ENCODE data around the gene TAX1BP3. TPM values are rescaled to one million over a fixed set of nuclear protein-coding genes. Genes with fewer than 3 reads are reported as not detected.

Gene TAX1BP3
- total RNA-seq, 1 experiment from 2014 or later, result 76.3 TPM

DNA sequence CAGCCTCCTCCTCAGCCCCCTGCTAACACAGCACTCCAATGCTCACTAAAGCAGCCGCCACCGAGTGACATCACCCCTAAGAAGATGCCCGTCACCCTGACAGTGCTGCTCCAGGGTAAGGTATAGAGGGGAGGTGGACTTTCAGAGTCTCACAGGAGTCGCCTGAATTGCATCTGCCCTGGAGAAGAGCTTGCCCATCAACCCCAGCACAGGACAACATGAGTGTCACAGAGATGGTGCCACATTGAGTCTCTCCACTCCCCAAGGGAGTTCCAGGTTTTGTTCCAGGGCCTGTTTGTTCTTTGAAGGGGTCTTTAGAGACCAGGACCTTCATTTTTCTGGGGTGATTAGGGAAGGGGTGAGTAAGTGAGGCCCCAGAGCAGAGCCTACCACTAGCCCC, 29.8 kb upstream of the TAX1BP3 start:
- H2BK120ac ChIP-seq (ENCODE audit: low read depth, low read length, poor library complexity, severe bottlenecking), result no peak overlapping the region
- H3K18ac ChIP-seq (ENCODE audit: insufficient read length, low read depth, low read length), result no peak overlapping the region
- H3K56ac ChIP-seq (ENCODE audit: insufficient read length, low read depth, low read length), result no peak overlapping the region
- H2AK5ac ChIP-seq (ENCODE audit: insufficient read length, low read length), result no peak overlapping the region
- no peak overlapping the region for H2BK5ac ChIP-seq (ENCODE audit: insufficient read length, low read length)
- no peak overlapping the region for H4K8ac ChIP-seq (replicated peaks; ENCODE audit: insufficient read length, low read depth, low read length)
- H3K4me1 ChIP-seq (ENCODE audit: insufficient read depth, low read length), result no peaks in the 10 kb centered on the region
- H3K79me2 ChIP-seq (ENCODE audit: insufficient read depth, low read length), result no peaks in the 10 kb centered on the region
- H3K27me3 ChIP-seq (ENCODE audit: insufficient read depth, low read length), result no peaks in the 10 kb centered on the region
- peaks cover 4% of the 10 kb centered on the region for H3K23me2 ChIP-seq (ENCODE audit: insufficient read length, low read depth, low read length, poor library complexity, severe bottlenecking)
- Mint-ChIP-seq H3K4me1 (peaks cover 5 to 16% of the 10 kb centered on the region in 2 experiments), H3K36me3 (ENCODE audit: insufficient read depth in 1 of 3, low read depth in 3 of 3) (peaks cover 2 to 9% (median 4%) of the 10 kb centered on the region in 3 experiments; a peak in 4 of 7 replicates), H3K27ac (no peak overlapping the region), H3K27me3 (ENCODE audit: low read depth) (peaks cover 46% of the 10 kb centered on the region), H3K9me3 (peaks cover 0 to 3% of the 10 kb centered on the region in 2 experiments; a peak in 2 of 5 replicates), H3K4me3 (no peak overlapping the region)
- no peak overlapping the region for H3T11ph ChIP-seq (ENCODE audit: low read length)
- TF ChIP-seq, protein P1, sequence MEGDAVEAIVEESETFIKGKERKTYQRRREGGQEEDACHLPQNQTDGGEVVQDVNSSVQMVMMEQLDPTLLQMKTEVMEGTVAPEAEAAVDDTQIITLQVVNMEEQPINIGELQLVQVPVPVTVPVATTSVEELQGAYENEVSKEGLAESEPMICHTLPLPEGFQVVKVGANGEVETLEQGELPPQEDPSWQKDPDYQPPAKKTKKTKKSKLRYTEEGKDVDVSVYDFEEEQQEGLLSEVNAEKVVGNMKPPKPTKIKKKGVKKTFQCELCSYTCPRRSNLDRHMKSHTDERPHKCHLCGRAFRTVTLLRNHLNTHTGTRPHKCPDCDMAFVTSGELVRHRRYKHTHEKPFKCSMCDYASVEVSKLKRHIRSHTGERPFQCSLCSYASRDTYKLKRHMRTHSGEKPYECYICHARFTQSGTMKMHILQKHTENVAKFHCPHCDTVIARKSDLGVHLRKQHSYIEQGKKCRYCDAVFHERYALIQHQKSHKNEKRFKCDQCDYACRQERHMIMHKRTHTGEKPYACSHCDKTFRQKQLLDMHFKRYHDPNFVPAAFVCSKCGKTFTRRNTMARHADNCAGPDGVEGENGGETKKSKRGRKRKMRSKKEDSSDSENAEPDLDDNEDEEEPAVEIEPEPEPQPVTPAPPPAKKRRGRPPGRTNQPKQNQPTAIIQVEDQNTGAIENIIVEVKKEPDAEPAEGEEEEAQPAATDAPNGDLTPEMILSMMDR (conservative IDR thresholded peaks at IDR 0.05), result no peak
- no peak overlapping the region for H2BK20ac ChIP-seq (ENCODE audit: low read depth, low read length, poor library complexity, severe bottlenecking)
- no peak overlapping the region for H3K4me2 ChIP-seq (ENCODE audit: insufficient read depth, insufficient read length, low read length)
- no peak overlapping the region for H2BK12ac ChIP-seq (ENCODE audit: insufficient read length, low read depth, low read length)
- H3K4ac ChIP-seq (ENCODE audit: low read depth, low read length), result no peak overlapping the region
- no peaks in the 10 kb centered on the region for H4K20me1 ChIP-seq (ENCODE audit: control insufficient read depth, insufficient read depth, insufficient read length)
- no peaks in the 10 kb centered on the region for H3K79me1 ChIP-seq (ENCODE audit: insufficient read depth, low read depth, low read length, poor library complexity, severe bottlenecking)
- H2BK15ac ChIP-seq (ENCODE audit: low read depth, low read length), result no peak overlapping the region
- DNase-seq, result no peak
- H3K9ac ChIP-seq (ENCODE audit: extremely low read depth, insufficient read length, low read length), result no peak overlapping the region
- no peak overlapping the region for H3K14ac ChIP-seq (ENCODE audit: insufficient read depth, low read length)
- WGBS (ENCODE audit: extremely low coverage, insufficient read length, low lambda C conversion rate), result no CpG with 5 or more reads among the region's 4 CpGs
- no peak overlapping the region for H2AFZ ChIP-seq (ENCODE audit: low read length)
- no peak overlapping the region for H3K23ac ChIP-seq (ENCODE audit: insufficient read length, low read depth, low read length)
- no peak overlapping the region for H4K5ac ChIP-seq (ENCODE audit: insufficient read length, low read depth, low read length)
- no peaks in the 10 kb centered on the region for H3K9me3 ChIP-seq (ENCODE audit: control insufficient read depth, low read depth, low read length)
- H4K91ac ChIP-seq (ENCODE audit: insufficient read length, low read depth, low read length), result no peak overlapping the region
- no peak overlapping the region for H3K27ac ChIP-seq (ENCODE audit: insufficient read length, low read depth, low read length)
